HuH-7.5 (cell line): Measurements from ENCODE around the gene NXPH4.

ENCODE experiments used
- DNase-seq: peaks from one replicate; pipeline ENCODE4 v3.0.0; 2011; ENCODE audit warnings: low spot score

Gene NXPH4

GRCh38 chr12:57242691-57243454 is 26.3 kb downstream of the NXPH4 start:
- peak; percentile 83 for DNase-seq

GRCh38 chr12:57243521-57244311 is 27.1 kb downstream of the NXPH4 start:
- DNase-seq = peak; percentile 87

GRCh38 chr12:57244312-57244696 is 27.7 kb downstream of the NXPH4 start:
- no peak for DNase-seq

- DNase-seq = no peak
Observed at GRCh38 chr12:57247041-57247440, 30.4 kb downstream of the NXPH4 start.

- no peak for DNase-seq
Observed at GRCh38 chr12:57248934-57249742, 32.5 kb downstream of the NXPH4 start.

- no peak for DNase-seq
Observed at GRCh38 chr12:57250541-57250940, 33.9 kb downstream of the NXPH4 start.

GRCh38 chr12:57250956-57251355 is 34.4 kb downstream of the NXPH4 start, which contains the start of gene STAC3:
Gene STAC3, minus strand, starts transcription at chr12:57251187. Its CDS starts 1,551 bp downstream, at chr12:57249636.
- no peak for DNase-seq

- DNase-seq = no peak
Observed at GRCh38 chr12:57254506-57255280, 38.1 kb downstream of the NXPH4 start.

- no peak for DNase-seq
Observed at GRCh38 chr12:57255916-57256315, 39.3 kb downstream of the NXPH4 start.

- DNase-seq = no peak
Observed at GRCh38 chr12:57258977-57259970, 42.7 kb downstream of the NXPH4 start.

GRCh38 chr12:57260366-57260765 is 43.8 kb downstream of the NXPH4 start:
- DNase-seq = no peak

- DNase-seq = no peak
Observed at GRCh38 chr12:57261428-57261865, 44.9 kb downstream of the NXPH4 start.

- no peak for DNase-seq
Observed at GRCh38 chr12:57262126-57262822, 45.7 kb downstream of the NXPH4 start.

GRCh38 chr12:57263096-57263495 is 46.5 kb downstream of the NXPH4 start:
- DNase-seq = no peak

GRCh38 chr12:57266681-57267080 is 50.1 kb downstream of the NXPH4 start:
- DNase-seq = no peak

- DNase-seq = no peak
Observed at GRCh38 chr12:57268264-57268663, 51.7 kb downstream of the NXPH4 start.

- DNase-seq = no peak
Observed at GRCh38 chr12:57270966-57271470, 54.4 kb downstream of the NXPH4 start.

- no peak for DNase-seq
Observed at GRCh38 chr12:57272337-57273151, 56.0 kb downstream of the NXPH4 start.

- DNase-seq = no peak
Observed at GRCh38 chr12:57273516-57273915, 56.9 kb downstream of the NXPH4 start.
